H1 (cell line): ENCODE data around the gene CHD2. TPM values are rescaled to one million over a fixed set of nuclear protein-coding genes. Genes with fewer than 3 reads are reported as not detected.
A peak's percentile ranks its signal among the peaks of the same experiment; 100 is the strongest.

Source experiments
- CTCF ChIA-PET: fragments of 300-600 bp; sonication (Branson Sonifier 250); formaldehyde crosslinking; loops from one replicate; lab custom pipeline; 2021; ENCODE audit not compliant: partially characterized antibody; lab: Charles Lee
- POLR2A ChIA-PET: fragments of 300-600 bp; sonication (Branson Sonifier 250); formaldehyde crosslinking; loops from one replicate; lab custom pipeline; 2021; ENCODE audit warnings: inconsistent platforms; ENCODE audit not compliant: partially characterized antibody; lab: Charles Lee
- DNase-seq, 2 experiments: peaks; one replicate each; pipeline versions ENCODE4 v3.0.0 to v3.0.0-alpha.2; 2010 to 2022; ENCODE audit warnings: low spot score in 2 of 2, low read depth in 1 of 2, mixed read lengths in 1 of 2
- FAIRE-seq: peaks from 2 replicates; lab custom pipeline; 2011; peaks lifted over from hg19 to GRCh38; lab: Jason Lieb, UNC
- H2AFZ ChIP-seq: 2 replicates; pipeline ENCODE4 v1.8.1; 2012; ENCODE audit warnings: low read length, inconsistent platforms
- H2AK5ac ChIP-seq: 2 replicates; pipeline ENCODE4 v1.6.1; 2013; ENCODE audit warnings: low read depth, low read length
- H2BK120ac ChIP-seq: replicated peaks from 2 replicates; pipeline ENCODE3; 2013; ENCODE audit warnings: low read depth, low read length, inconsistent platforms
- H2BK12ac ChIP-seq: 2 replicates; pipeline ENCODE4 v1.6.1; 2013; ENCODE audit warnings: low read depth, low read length
- H2BK15ac ChIP-seq: 2 replicates; pipeline ENCODE4 v1.6.1; 2013; ENCODE audit warnings: low read length
- H2BK20ac ChIP-seq: 2 replicates; pipeline ENCODE4 v1.6.1; 2013; ENCODE audit warnings: low read length
- H2BK5ac ChIP-seq: 2 replicates; pipeline ENCODE4 v1.6.1; 2013; ENCODE audit warnings: low read depth, low read length
- H3K14ac ChIP-seq: 2 replicates; pipeline ENCODE4 v1.6.1; 2013; ENCODE audit warnings: inconsistent platforms; ENCODE audit not compliant: insufficient read length
- H3K18ac ChIP-seq: 2 replicates; pipeline ENCODE4 v1.6.1; 2013; ENCODE audit warnings: low read length; ENCODE audit errors: extremely low read depth
- H3K23ac ChIP-seq: 2 replicates; pipeline ENCODE4 v1.6.1; 2013; ENCODE audit warnings: inconsistent platforms; ENCODE audit not compliant: insufficient read length
- H3K23me2 ChIP-seq: 2 replicates; pipeline ENCODE4 v1.6.1; 2013; ENCODE audit warnings: low read depth, low read length
- H3K27ac ChIP-seq: 2 replicates; pipeline ENCODE4 v1.6.1; 2011; ENCODE audit warnings: low read depth, low read length, inconsistent platforms
- H3K27me3 ChIP-seq, 4 experiments: replicated peaks in 1 of 4; 1 replicate in 1 of 4; 2 replicates in 3 of 4; pipeline versions ENCODE4 v1.6.1 to v1.8.1; 2011 to 2013; ENCODE audit warnings: low read length in 3 of 4, mild to moderate bottlenecking in 3 of 4, inconsistent platforms in 2 of 4, mixed read lengths in 2 of 4, moderate library complexity in 1 of 4; ENCODE audit not compliant: control insufficient read depth in 3 of 4, insufficient read depth in 3 of 4; ENCODE audit errors: extremely low read depth in 1 of 4
- H3K36me3 ChIP-seq, 4 experiments: 2 replicates each; pipeline versions ENCODE4 v1.6.1 to v1.8.1; 2011 to 2013; ENCODE audit warnings: mild to moderate bottlenecking in 4 of 4, low read length in 3 of 4, moderate library complexity in 2 of 4, control low read depth in 1 of 4, inconsistent platforms in 1 of 4; ENCODE audit not compliant: insufficient read depth in 4 of 4, control insufficient read depth in 2 of 4
- H3K4ac ChIP-seq: replicated peaks from 2 replicates; pipeline ENCODE3; 2013; ENCODE audit warnings: low read length, low read depth, mixed read lengths, inconsistent platforms; ENCODE audit not compliant: insufficient read length
- H3K4me1 ChIP-seq, 4 experiments: replicated peaks in 1 of 4; 1 replicate in 1 of 4; 2 replicates in 3 of 4; pipeline versions ENCODE4 v1.6.1 to v1.8.1; 2011 to 2013; ENCODE audit warnings: low read length in 3 of 4, inconsistent platforms in 2 of 4, mixed read lengths in 1 of 4; ENCODE audit not compliant: insufficient read depth in 4 of 4, control insufficient read depth in 3 of 4
- H3K4me2 ChIP-seq, 2 experiments: 2 replicates each; pipeline versions ENCODE4 v1.6.1 to v1.8.1; 2011 to 2013; ENCODE audit warnings: low read depth in 2 of 2, low read length in 2 of 2, control low read depth in 1 of 2, inconsistent platforms in 1 of 2, mild to moderate bottlenecking in 1 of 2; ENCODE audit not compliant: insufficient read depth in 1 of 2
- H3K4me3 ChIP-seq, 4 experiments: fragments of 200-600, 300-600 bp in 1 of 4; sonication (generic), shearing (Covaris generic), sonication (Bioruptor Twin) in 1 of 4; 2 replicates each; pipeline versions ENCODE4 v1.5.1 to v1.8.1; 2011 to 2016; ENCODE audit warnings: low read length in 4 of 4, low read depth in 3 of 4, control low read depth in 2 of 4, inconsistent platforms in 2 of 4, mild to moderate bottlenecking in 2 of 4, mixed read lengths in 1 of 4, moderate library complexity in 1 of 4; ENCODE audit not compliant: insufficient read depth in 2 of 4; ENCODE audit errors: extremely low read depth in 1 of 4
- H3K56ac ChIP-seq: replicated peaks from 2 replicates; pipeline ENCODE3; 2013; ENCODE audit warnings: low read depth, mild to moderate bottlenecking, mixed read lengths, low read length, inconsistent platforms; ENCODE audit not compliant: insufficient read length
- H3K79me1 ChIP-seq: 2 replicates; pipeline ENCODE4 v1.6.1; 2013; ENCODE audit warnings: low read depth, low read length, control low read depth
- H3K79me2 ChIP-seq, 2 experiments: 2 replicates each; pipeline versions ENCODE4 v1.6.1 to v1.8.1; 2012 to 2013; ENCODE audit warnings: low read length in 2 of 2, mild to moderate bottlenecking in 2 of 2, inconsistent platforms in 1 of 2; ENCODE audit not compliant: insufficient read depth in 2 of 2, control insufficient read depth in 1 of 2
- H3K9ac ChIP-seq, 4 experiments: replicated peaks in 1 of 4; 1 replicate in 1 of 4; 2 replicates in 3 of 4; pipeline versions ENCODE4 v1.6.1 to v1.8.1; 2011 to 2013; ENCODE audit warnings: low read depth in 3 of 4, low read length in 3 of 4, control low read depth in 2 of 4, mild to moderate bottlenecking in 2 of 4, moderate library complexity in 2 of 4, inconsistent platforms in 1 of 4; ENCODE audit errors: extremely low read depth in 1 of 4
- H3K9me3 ChIP-seq, 2 experiments: 2 replicates each; pipeline versions ENCODE4 v1.6.1 to v1.8.1; 2012 to 2013; ENCODE audit warnings: mild to moderate bottlenecking in 2 of 2, moderate library complexity in 2 of 2, control low read depth in 1 of 2, inconsistent platforms in 1 of 2, low read depth in 1 of 2, low read length in 1 of 2, mixed read lengths in 1 of 2; ENCODE audit not compliant: insufficient read depth in 2 of 2
- H4K20me1 ChIP-seq, 2 experiments: replicated peaks in 1 of 2; 2 replicates each; pipeline versions ENCODE3 to v1.8.1; 2011 to 2013; ENCODE audit warnings: inconsistent platforms in 2 of 2, low read length in 2 of 2, mild to moderate bottlenecking in 1 of 2; ENCODE audit not compliant: insufficient read depth in 2 of 2, control insufficient read depth in 1 of 2
- H4K5ac ChIP-seq: 2 replicates; pipeline ENCODE4 v1.6.1; 2013; ENCODE audit warnings: low read length, low read depth, mixed read lengths, inconsistent platforms; ENCODE audit not compliant: insufficient read length
- H4K8ac ChIP-seq: 2 replicates; pipeline ENCODE4 v1.8.0; 2013; ENCODE audit warnings: mild to moderate bottlenecking, moderate library complexity, low read length, inconsistent platforms; ENCODE audit not compliant: insufficient read depth; ENCODE audit errors: extremely low read depth
- H4K91ac ChIP-seq: replicated peaks from 2 replicates; pipeline ENCODE3; 2013; ENCODE audit warnings: low read length, mixed read lengths, inconsistent platforms; ENCODE audit not compliant: insufficient read length
- ASH2L ChIP-seq: fragments of 200-600, 300-600 bp; sonication (generic); IDR thresholded peaks from one replicate; pipeline ENCODE4 v1.7.1; 2017; ENCODE audit warnings: low read length
- CREB1 ChIP-seq: IDR thresholded peaks from 2 replicates; pipeline ENCODE4 v1.6.1; 2012; ENCODE audit warnings: inconsistent platforms
- EP300 ChIP-seq, 2 experiments: IDR thresholded peaks; 1 replicate in 1 of 2; 2 replicates in 1 of 2; pipeline ENCODE4 v1.6.1; 2011 to 2012; ENCODE audit warnings: low read depth in 2 of 2, low read length in 2 of 2, mild to moderate bottlenecking in 2 of 2, borderline replicate concordance in 1 of 2, inconsistent platforms in 1 of 2, moderate library complexity in 1 of 2
- GABPA ChIP-seq: IDR thresholded peaks from 2 replicates; pipeline ENCODE4 v1.6.1; 2011; ENCODE audit warnings: mild to moderate bottlenecking, low read length, moderate library complexity, borderline replicate concordance; ENCODE audit not compliant: insufficient read depth
- KDM1A ChIP-seq: fragments of 200-600, 300-600 bp; sonication (generic); IDR thresholded peaks from 2 replicates; pipeline ENCODE4 v1.7.1; 2016; ENCODE audit warnings: mild to moderate bottlenecking, low read length, borderline replicate concordance
- NANOG ChIP-seq: IDR thresholded peaks from 2 replicates; pipeline ENCODE4 v1.6.1; 2011; ENCODE audit warnings: low read length, low read depth, mild to moderate bottlenecking, inconsistent platforms; ENCODE audit not compliant: insufficient read depth, poor library complexity, severe bottlenecking
- WGBS, 2 experiments: shearing (Covaris generic) in 1 of 2; methylation state at CpG; one replicate each; pipeline versions ENCODE4 v1.1.6 to v1.1.7; 2013 to 2015; ENCODE audit warnings: low lambda C conversion rate in 2 of 2, mixed read lengths in 2 of 2, inconsistent platforms in 1 of 2, low coverage in 1 of 2, missing lambda C conversion rate in 1 of 2; ENCODE audit not compliant: insufficient replicate concordance in 2 of 2, insufficient coverage in 1 of 2, insufficient read length in 1 of 2; ENCODE audit errors: extremely low coverage in 1 of 2, missing lambda C conversion rate in 1 of 2; 5-methylcytosine and 5-hydroxymethylcytosine counted together
- polyA plus RNA-seq, 7 experiments: library from polyadenylated mRNA; depleted of rRNA in 3 of 7; stranded (reverse) in 5 of 7; unstranded in 2 of 7; fragments of >200 nt in 5 of 7; fragments of 200-250 nt in 2 of 7; gene quantifications; 1 replicate in 5 of 7; 2 replicates in 1 of 7; 4 replicates in 1 of 7; pipeline versions ENCODE4 v1.2.1 to v1.2.3, GENCODE V29; 2011 to 2013; ENCODE audit warnings: missing spikeins in 2 of 7, mixed read lengths in 2 of 7
- total RNA-seq: library from RNA; stranded (reverse); fragmentation: NEBNext Ultra II Directional; extraction: Animal tissue kit (Norgen Biotek cat#: 25700); gene quantifications from 2 replicates; pipeline ENCODE4 v1.2.1, GENCODE V29; 2021

The CHD2 gene
- total and polyA plus RNA-seq, 2 of the 8 experiments (the other 6 are each of a cell fraction or from before 2014, with no cell fraction given), result 28.8 to 70.0 TPM

DNA sequence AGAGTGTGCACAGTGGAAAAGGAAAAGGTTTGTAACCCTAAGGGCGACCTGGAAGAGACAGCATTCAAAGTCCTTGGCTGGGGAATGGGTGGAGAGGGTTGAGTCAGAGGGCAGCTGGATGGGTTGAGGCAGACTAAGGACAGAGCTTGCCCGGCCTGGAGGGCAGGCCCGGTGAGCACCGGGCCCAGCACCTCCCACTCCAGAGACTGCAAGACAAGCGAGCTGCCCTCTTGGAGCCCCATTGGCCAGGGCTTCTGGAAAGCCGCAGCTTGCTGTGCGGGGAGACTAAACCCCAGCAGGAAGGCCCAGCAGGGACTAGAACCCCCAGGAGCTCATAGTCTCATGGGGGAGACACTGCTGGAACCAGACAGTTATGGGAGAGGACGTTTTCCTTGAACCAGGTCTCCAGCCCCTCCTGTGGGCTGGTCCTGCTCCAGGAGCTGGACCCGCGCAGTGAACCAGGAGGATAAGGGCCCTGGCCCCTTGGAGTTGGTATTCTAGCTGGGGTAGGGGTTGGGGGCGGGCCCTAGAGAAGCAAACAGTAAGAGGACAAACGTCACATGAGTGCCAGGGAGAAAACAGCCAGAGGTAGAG, 129.8 kb downstream of the CHD2 start:
- POLR2A ChIA-PET, result interaction anchor here (0.6 to 1.5 kb wide), 5 partner anchors 30 to 220 kb away, joined by 3 to 4 read pairs (median 4); no protein-coding TSS in a partner anchor
- H3K18ac ChIP-seq, result no peak overlapping the region; the same call in 1 of the 2 replicates
- H3K4me2 ChIP-seq, result no peak overlapping the region
- peaks cover 0 to 3% (median 0%) of the 10 kb centered on the region in 4 experiments; a peak in 3 of 7 replicates for H3K4me1 ChIP-seq
- 89% methylated on average over 12 of the region's 12 CpGs; no CpG with 5 or more reads in 1 of the 2 experiments for WGBS, 2 experiments
- H3K56ac ChIP-seq, result no peak overlapping the region
- H4K91ac ChIP-seq, result no peak overlapping the region
- H3K79me2 ChIP-seq, result no peaks in the 10 kb centered on the region
- H2BK20ac ChIP-seq, result no peak overlapping the region
- H3K9me3 ChIP-seq, result no peaks in the 10 kb centered on the region
- H2BK5ac ChIP-seq, result no peak overlapping the region
- no peak overlapping the region for H2AFZ ChIP-seq
- no peak overlapping the region for H2BK15ac ChIP-seq
- H3K4me3 ChIP-seq, result no peak overlapping the region
- H3K23me2 ChIP-seq, result no peaks in the 10 kb centered on the region
- H2BK12ac ChIP-seq, result no peak overlapping the region
- H3K27me3 ChIP-seq, result no peaks in the 10 kb centered on the region
- no peak overlapping the region for H4K5ac ChIP-seq
- H3K4ac ChIP-seq, result no peak overlapping the region
- H3K27ac ChIP-seq, result no peak overlapping the region
- H3K14ac ChIP-seq, result no peak overlapping the region
- H2AK5ac ChIP-seq, result no peak overlapping the region
- peaks cover 5 to 8% of the 10 kb centered on the region in 2 experiments for H4K20me1 ChIP-seq
- CTCF ChIA-PET, result interaction anchor here (0.6 to 8.6 kb wide), 59 partner anchors 7 to 1103 kb away, joined by 3 to 119 read pairs (median 3); partner anchors contain the start of gene RGMA
- peak in 1 of 2 experiments; percentile 49 for DNase-seq
- H3K36me3 ChIP-seq, result peaks cover 6 to 24% (median 18%) of the 10 kb centered on the region in 4 experiments
- no peak overlapping the region for H3K9ac ChIP-seq
- no peak for TF ChIP-seq ASH2L
- no peak for TF ChIP-seq NANOG
- no peak for TF ChIP-seq GABPA
- no peak for TF ChIP-seq EP300 (IDR thresholded peaks at IDR 0.05; ENCODE audit: borderline replicate concordance in 1 of 2, low read depth in 2 of 2, low read length in 2 of 2)
- no peak for TF ChIP-seq CREB1
- no peak for TF ChIP-seq KDM1A
- TF ChIP-seq, all 59 proteins: peak for 0
- H4K8ac ChIP-seq, result no peak overlapping the region
- H3K23ac ChIP-seq, result no peak overlapping the region
- no peak overlapping the region for H2BK120ac ChIP-seq
- FAIRE-seq, result no peak
- H3K79me1 ChIP-seq, result peaks cover 4% of the 10 kb centered on the region; the same call in 1 of the 2 replicates
